ENCODE results near the gene TTC3. TPM values are rescaled to one million over a fixed set of nuclear protein-coding genes. Genes with fewer than 3 reads are reported as not detected.
A peak's percentile ranks its signal among the peaks of the same experiment; 100 is the strongest.
"Not testable (repeated sequence)": the region's sequence is repeated elsewhere in the genome, so short reads cannot be mapped to it uniquely, and the experiment has no call there.

TTC3 gene
- total and polyA plus RNA-seq, 7 experiments from 2014 or later, result 66.6 to 208 (median 139) TPM

DNA sequence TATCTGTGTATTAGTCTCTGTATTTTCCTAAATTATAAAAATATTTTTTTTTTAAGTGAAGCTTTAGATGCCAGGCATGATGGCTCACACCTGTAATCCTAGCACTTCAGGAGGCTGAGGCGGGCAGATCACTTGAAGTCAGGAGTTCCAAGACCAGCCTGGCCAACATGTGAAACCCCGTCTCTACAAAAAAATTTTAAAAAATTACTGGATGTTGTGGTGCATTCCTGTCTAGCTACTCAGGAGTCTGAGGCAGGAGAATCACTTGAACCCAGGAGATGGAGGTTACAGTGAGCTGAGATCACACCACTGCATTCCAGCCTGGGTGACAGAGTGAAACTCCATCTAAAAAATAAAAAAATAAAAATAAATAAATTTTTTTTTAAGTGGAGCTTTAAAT lies 43.4 kb downstream of the TTC3 start:
- peaks cover 0 to 12% (median 0%) of the 10 kb centered on the region in 3 experiments for H3K36me3 ChIP-seq (ENCODE audit: control insufficient read depth in 2 of 3, insufficient read depth in 3 of 3, low read length in 3 of 3)
- Mint-ChIP-seq H3K4me1 (peaks cover 0 to 21% (median 4%) of the 10 kb centered on the region in 7 donors), H3K36me3 (peaks cover 7 to 40% (median 21%) of the 10 kb centered on the region in 5 donors)
- DNase-seq; H3K27me3 ChIP-seq (ENCODE audit: control insufficient read depth in 2 of 2, insufficient read depth in 2 of 2, low read length in 2 of 2); intact Hi-C loops (cut with micrococcal nuclease); H3K4me1 ChIP-seq (ENCODE audit: control insufficient read depth in 2 of 2, insufficient read depth in 2 of 2, low read length in 2 of 2); POLR2A ChIA-PET; H3K27ac Mint-ChIP-seq; H3K9me3 ChIP-seq (ENCODE audit: control insufficient read depth in 2 of 3, low read length in 3 of 3); H3K27me3 Mint-ChIP-seq; H3K27ac ChIP-seq (ENCODE audit: low read depth, low read length); CTCF ChIA-PET; ATAC-seq; H3K4me3 Mint-ChIP-seq; H3K9me3 Mint-ChIP-seq; H3K4me3 ChIP-seq (ENCODE audit: low read length): not testable (repeated sequence)

DNA sequence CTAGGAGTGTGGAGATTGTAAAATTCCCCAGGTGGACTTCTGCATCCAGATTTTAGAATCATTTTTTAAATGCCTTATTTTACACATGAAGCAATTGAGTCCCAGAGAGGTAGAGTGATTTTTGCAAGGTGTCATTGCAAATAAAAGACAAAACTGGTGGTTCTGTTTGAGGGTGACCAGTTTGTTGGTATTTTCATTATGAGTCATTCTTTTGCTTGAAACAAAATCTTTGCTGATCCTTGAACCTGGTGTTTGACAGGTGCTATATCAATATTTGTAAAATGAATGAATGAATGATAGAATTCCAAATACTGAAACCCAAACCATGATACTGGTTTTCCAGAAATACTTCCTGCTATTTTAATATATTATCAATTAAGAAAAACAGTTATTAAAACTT lies 44.1 kb downstream of the TTC3 start:
- DNase-seq (no peak), ATAC-seq (no peak)
- Histone ChIP-seq H3K4me1 (ENCODE audit: control insufficient read depth in 2 of 2, insufficient read depth in 2 of 2, low read length in 2 of 2) (no peaks in the 10 kb centered on the region), H3K27me3 (ENCODE audit: control insufficient read depth in 2 of 2, insufficient read depth in 2 of 2, low read length in 2 of 2) (no peaks in the 10 kb centered on the region), H3K36me3 (ENCODE audit: control insufficient read depth in 2 of 3, insufficient read depth in 3 of 3, low read length in 3 of 3) (peaks cover 0 to 12% (median 0%) of the 10 kb centered on the region in 3 experiments), H3K4me3 (ENCODE audit: low read length) (no peak overlapping the region), H3K9me3 (ENCODE audit: control insufficient read depth in 2 of 3, low read length in 3 of 3) (no peaks in the 10 kb centered on the region), H3K27ac (ENCODE audit: low read depth, low read length) (no peak overlapping the region)
- POLR2A ChIA-PET, result no interaction called here
- CTCF ChIA-PET, result no interaction called here
- Mint-ChIP-seq H3K4me1 (peaks cover 0 to 21% (median 4%) of the 10 kb centered on the region in 7 donors), H3K36me3 (peaks cover 7 to 40% (median 20%) of the 10 kb centered on the region in 5 donors), H3K9me3 (peaks cover 0 to 3% (median 0%) of the 10 kb centered on the region in 11 donors), H3K4me3 (no peak overlapping the region), H3K27ac (peak overlapping the region in 1 of 9 donors; percentile 32), H3K27me3 (no peaks in the 10 kb centered on the region)
- intact Hi-C loops (cut with micrococcal nuclease), result no loop called here

- ATAC-seq (no peak), DNase-seq (no peak)
- Mint-ChIP-seq H3K27me3 (no peaks in the 10 kb centered on the region), H3K9me3 (peaks cover 0 to 2% (median 0%) of the 10 kb centered on the region in 11 donors), H3K4me1 (peaks cover 0 to 21% (median 4%) of the 10 kb centered on the region in 7 donors), H3K4me3 (no peak overlapping the region), H3K27ac (peak overlapping the region in 7 of 9 donors; percentile 5 to 66 (median 35)), H3K36me3 (peaks cover 15 to 42% (median 22%) of the 10 kb centered on the region in 5 donors)
- no peaks in the 10 kb centered on the region for H3K27me3 ChIP-seq (ENCODE audit: control insufficient read depth in 2 of 2, insufficient read depth in 2 of 2, low read length in 2 of 2)
- POLR2A ChIA-PET, result no interaction called here
- H3K9me3 ChIP-seq (ENCODE audit: control insufficient read depth in 2 of 3, low read length in 3 of 3), result no peaks in the 10 kb centered on the region
- intact Hi-C loops (cut with micrococcal nuclease), result no loop called here
- CTCF ChIA-PET, result no interaction called here
- peaks cover 0 to 12% (median 0%) of the 10 kb centered on the region in 3 experiments for H3K36me3 ChIP-seq (ENCODE audit: control insufficient read depth in 2 of 3, insufficient read depth in 3 of 3, low read length in 3 of 3)
- H3K27ac ChIP-seq (ENCODE audit: low read depth, low read length), result no peak overlapping the region
- no peaks in the 10 kb centered on the region for H3K4me1 ChIP-seq (ENCODE audit: control insufficient read depth in 2 of 2, insufficient read depth in 2 of 2, low read length in 2 of 2)
- no peak overlapping the region for H3K4me3 ChIP-seq (ENCODE audit: low read length)
These were observed 45.3 kb downstream of the TTC3 start for GRCh38 chr21:37118187-37118826.

DNA sequence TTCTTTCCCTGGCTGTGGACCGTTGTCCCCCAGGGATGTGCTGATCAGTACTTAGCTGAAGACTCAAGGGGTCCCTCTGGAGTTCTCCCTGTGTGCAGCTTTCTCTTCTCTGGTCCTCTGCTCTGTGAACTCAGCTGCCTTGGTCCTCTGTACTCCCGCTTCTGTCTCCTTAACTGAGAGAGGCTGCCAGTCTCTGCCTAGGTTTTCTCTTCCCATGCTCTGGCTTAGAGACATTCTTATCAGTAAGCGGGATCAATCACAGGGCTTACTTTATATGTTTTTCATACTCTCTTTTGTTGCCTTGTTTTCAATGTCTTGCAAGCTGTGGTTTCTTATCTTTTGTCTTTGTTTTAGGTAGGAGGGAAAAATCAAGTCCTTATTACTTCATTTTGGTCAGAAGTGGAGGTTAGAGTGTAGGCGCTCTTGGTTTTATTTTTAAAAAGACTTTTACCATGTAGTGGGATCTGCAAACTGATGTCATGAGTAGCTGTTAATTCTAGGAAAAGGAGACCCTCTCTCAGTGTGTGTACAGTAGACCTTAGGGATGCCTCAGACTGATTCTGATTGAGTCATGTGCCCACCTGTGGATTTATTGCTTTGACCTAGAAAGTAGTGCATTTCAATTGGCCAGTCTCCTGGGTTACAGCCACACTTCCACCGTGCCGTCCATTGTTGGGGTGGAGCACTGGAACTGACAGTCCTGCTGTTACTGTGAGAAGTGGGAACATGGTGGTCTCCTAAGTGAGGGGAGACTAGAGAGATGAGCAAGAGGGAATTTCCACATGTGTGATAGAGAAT lies 46.6 kb downstream of the TTC3 start:
- H3K4me3 Mint-ChIP-seq, result no peak overlapping the region
- no peaks in the 10 kb centered on the region for H3K9me3 Mint-ChIP-seq
- H3K27ac Mint-ChIP-seq, result peak overlapping the region in 6 of 9 donors; percentile 11 to 84 (median 44)
- Histone ChIP-seq H3K27ac (ENCODE audit: low read depth, low read length) (no peak overlapping the region), H3K9me3 (ENCODE audit: control insufficient read depth in 2 of 3, low read length in 3 of 3) (no peaks in the 10 kb centered on the region), H3K4me1 (ENCODE audit: control insufficient read depth in 2 of 2, insufficient read depth in 2 of 2, low read length in 2 of 2) (no peaks in the 10 kb centered on the region), H3K36me3 (ENCODE audit: control insufficient read depth in 2 of 3, insufficient read depth in 3 of 3, low read length in 3 of 3) (peaks cover 0 to 18% (median 6%) of the 10 kb centered on the region in 3 experiments), H3K4me3 (ENCODE audit: low read length) (no peak overlapping the region), H3K27me3 (ENCODE audit: control insufficient read depth in 2 of 2, insufficient read depth in 2 of 2, low read length in 2 of 2) (no peaks in the 10 kb centered on the region)
- intact Hi-C loops (cut with micrococcal nuclease), result no loop called here
- POLR2A ChIA-PET, result no interaction called here
- H3K27me3 Mint-ChIP-seq, result no peaks in the 10 kb centered on the region
- CTCF ChIA-PET, result interaction anchor here (0.5 kb wide), 1 partner anchor 306 kb away, joined by 6 read pairs; no protein-coding TSS in a partner anchor
- peaks cover 0 to 21% (median 4%) of the 10 kb centered on the region in 7 donors for H3K4me1 Mint-ChIP-seq
- no peak for ATAC-seq
- peaks cover 15 to 40% (median 25%) of the 10 kb centered on the region in 5 donors for H3K36me3 Mint-ChIP-seq
- DNase-seq, result no peak

GRCh38 chr21:37128076-37128475 lies 55.0 kb downstream of the TTC3 start:
- CTCF ChIA-PET, result no interaction called here
- H3K27ac Mint-ChIP-seq, result no peak overlapping the region
- H3K4me1 ChIP-seq (ENCODE audit: control insufficient read depth in 2 of 2, insufficient read depth in 2 of 2, low read length in 2 of 2), result no peaks in the 10 kb centered on the region
- no peak overlapping the region for H3K27ac ChIP-seq (ENCODE audit: low read depth, low read length)
- no peak for DNase-seq
- no peaks in the 10 kb centered on the region for H3K27me3 ChIP-seq (ENCODE audit: control insufficient read depth in 2 of 2, insufficient read depth in 2 of 2, low read length in 2 of 2)
- ATAC-seq, result no peak
- H3K36me3 Mint-ChIP-seq, result peaks cover 15 to 58% (median 46%) of the 10 kb centered on the region in 5 donors
- no peaks in the 10 kb centered on the region for H3K9me3 Mint-ChIP-seq
- no peaks in the 10 kb centered on the region for H3K4me1 Mint-ChIP-seq
- no peak overlapping the region for H3K4me3 ChIP-seq (ENCODE audit: low read length)
- no peaks in the 10 kb centered on the region for H3K9me3 ChIP-seq (ENCODE audit: control insufficient read depth in 2 of 3, low read length in 3 of 3)
- peaks cover 6 to 63% (median 9%) of the 10 kb centered on the region in 3 experiments for H3K36me3 ChIP-seq (ENCODE audit: control insufficient read depth in 2 of 3, insufficient read depth in 3 of 3, low read length in 3 of 3)
- no peaks in the 10 kb centered on the region for H3K27me3 Mint-ChIP-seq
- intact Hi-C loops (cut with micrococcal nuclease), result no loop called here
- POLR2A ChIA-PET, result no interaction called here
- H3K4me3 Mint-ChIP-seq, result no peak overlapping the region

GRCh38 chr21:37130971-37131370 lies 57.9 kb downstream of the TTC3 start:
- Mint-ChIP-seq H3K4me1 (peaks cover 2 to 14% (median 8%) of the 10 kb centered on the region in 7 donors), H3K4me3 (no peak overlapping the region), H3K27ac (no peak overlapping the region), H3K36me3 (peaks cover 18 to 76% (median 58%) of the 10 kb centered on the region in 5 donors), H3K9me3 (no peaks in the 10 kb centered on the region), H3K27me3 (no peaks in the 10 kb centered on the region)
- ATAC-seq, result no peak
- CTCF ChIA-PET, result no interaction called here
- H3K4me3 ChIP-seq (ENCODE audit: low read length), result no peak overlapping the region
- intact Hi-C loops (cut with micrococcal nuclease), result no loop called here
- no peaks in the 10 kb centered on the region for H3K4me1 ChIP-seq (ENCODE audit: control insufficient read depth in 2 of 2, insufficient read depth in 2 of 2, low read length in 2 of 2)
- peaks cover 7 to 76% (median 10%) of the 10 kb centered on the region in 3 experiments for H3K36me3 ChIP-seq (ENCODE audit: control insufficient read depth in 2 of 3, insufficient read depth in 3 of 3, low read length in 3 of 3)
- POLR2A ChIA-PET, result interaction anchor here (0.7 kb wide), 1 partner anchor 33 kb away, joined by 3 read pairs; no protein-coding TSS in a partner anchor
- no peaks in the 10 kb centered on the region for H3K9me3 ChIP-seq (ENCODE audit: control insufficient read depth in 2 of 3, low read length in 3 of 3)
- H3K27me3 ChIP-seq (ENCODE audit: control insufficient read depth in 2 of 2, insufficient read depth in 2 of 2, low read length in 2 of 2), result no peaks in the 10 kb centered on the region
- H3K27ac ChIP-seq (ENCODE audit: low read depth, low read length), result no peak overlapping the region
- no peak for DNase-seq

All from naive thymus-derived CD4-positive, alpha-beta T cell (primary cell).